Measurements from ENCODE around the gene THAP7. TPM values are rescaled to one million over a fixed set of nuclear protein-coding genes. Genes with fewer than 3 reads are reported as not detected.

Gene THAP7
- total and polyA plus RNA-seq, 2 experiments from 2014 or later: 21.8 to 25.9 TPM

DNA sequence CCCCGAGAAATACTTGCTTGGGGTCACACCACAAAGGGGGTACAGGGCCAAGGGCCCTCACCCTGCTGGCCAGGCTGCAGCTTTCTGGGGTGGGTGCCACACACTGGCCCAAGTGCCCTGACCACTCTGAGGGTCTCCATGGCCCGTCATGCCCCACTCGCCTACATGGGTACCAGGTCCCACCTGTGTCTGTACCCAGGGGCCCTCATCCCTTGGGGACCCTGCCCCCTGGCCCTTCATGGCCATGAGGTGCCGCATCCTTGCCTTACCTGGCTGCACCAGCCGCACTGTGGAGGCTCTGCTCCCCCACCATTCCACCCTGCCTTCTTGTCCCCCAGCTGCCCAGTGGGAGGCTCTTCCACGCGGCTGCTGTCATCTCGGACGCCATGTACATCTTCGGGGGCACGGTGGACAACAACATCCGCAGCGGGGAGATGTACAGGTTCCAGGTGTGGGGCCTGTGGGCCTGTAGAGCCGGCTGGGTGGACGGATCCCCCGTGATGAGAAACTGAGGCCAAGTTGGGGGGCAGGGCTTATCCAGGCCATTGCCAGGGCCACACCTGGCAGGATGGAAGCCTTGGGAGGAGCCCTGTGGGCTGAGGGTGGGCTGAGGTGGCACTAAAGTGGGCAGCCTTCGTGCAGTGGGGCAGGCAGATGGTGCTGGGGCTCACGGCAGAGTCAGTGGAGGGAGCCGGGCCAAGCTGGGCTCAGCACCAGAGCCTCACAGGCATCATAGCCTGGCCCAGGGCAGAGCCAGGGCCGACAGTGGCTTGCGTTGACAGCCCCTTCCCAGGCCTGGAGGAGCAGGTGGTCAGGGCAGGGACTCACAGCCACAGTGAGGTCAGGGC, 9.2 kb downstream of the THAP7 start:
- Histone ChIP-seq H3K4me3 (no peak overlapping the region), H3K27me3 (ENCODE audit: insufficient read depth) (no peaks in the 10 kb centered on the region), H3K27ac (ENCODE audit: low read depth) (no peak overlapping the region), H4K20me1 (replicated peaks; ENCODE audit: insufficient read depth) (no peaks in the 10 kb centered on the region), H3F3A (replicated peaks; ENCODE audit: low read depth) (no peaks in the 10 kb centered on the region), H3K9me2 (ENCODE audit: insufficient read depth) (no peaks in the 10 kb centered on the region), H2AFZ (no peak overlapping the region), H3K36me3 (ENCODE audit: insufficient read depth) (no peaks in the 10 kb centered on the region), H3K4me2 (no peak overlapping the region), H3K4me1 (ENCODE audit: insufficient read depth) (no peaks in the 10 kb centered on the region), H3K79me2 (replicated peaks; ENCODE audit: insufficient read depth) (no peaks in the 10 kb centered on the region)
- ATAC-seq: no peak
- Mint-ChIP-seq H3K36me3 (ENCODE audit: low read depth) (peaks cover 11% of the 10 kb centered on the region; the same call in 2 of the 3 replicates), H3K9me3 (no peaks in the 10 kb centered on the region), H3K4me1 (no peaks in the 10 kb centered on the region; the same call in 2 of the 3 replicates), H3K4me3 (no peak overlapping the region), H3K27me3 (ENCODE audit: insufficient read depth, low read depth, poor library complexity) (peaks cover 6% of the 10 kb centered on the region), H3K27ac (no peak overlapping the region)
- DNase-seq (ENCODE audit: low spot score): no peak
- TF ChIP-seq, protein P1, sequence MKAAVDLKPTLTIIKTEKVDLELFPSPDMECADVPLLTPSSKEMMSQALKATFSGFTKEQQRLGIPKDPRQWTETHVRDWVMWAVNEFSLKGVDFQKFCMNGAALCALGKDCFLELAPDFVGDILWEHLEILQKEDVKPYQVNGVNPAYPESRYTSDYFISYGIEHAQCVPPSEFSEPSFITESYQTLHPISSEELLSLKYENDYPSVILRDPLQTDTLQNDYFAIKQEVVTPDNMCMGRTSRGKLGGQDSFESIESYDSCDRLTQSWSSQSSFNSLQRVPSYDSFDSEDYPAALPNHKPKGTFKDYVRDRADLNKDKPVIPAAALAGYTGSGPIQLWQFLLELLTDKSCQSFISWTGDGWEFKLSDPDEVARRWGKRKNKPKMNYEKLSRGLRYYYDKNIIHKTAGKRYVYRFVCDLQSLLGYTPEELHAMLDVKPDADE (IDR thresholded peaks at IDR 0.05): no peak
- TF ChIP-seq, protein P2, sequence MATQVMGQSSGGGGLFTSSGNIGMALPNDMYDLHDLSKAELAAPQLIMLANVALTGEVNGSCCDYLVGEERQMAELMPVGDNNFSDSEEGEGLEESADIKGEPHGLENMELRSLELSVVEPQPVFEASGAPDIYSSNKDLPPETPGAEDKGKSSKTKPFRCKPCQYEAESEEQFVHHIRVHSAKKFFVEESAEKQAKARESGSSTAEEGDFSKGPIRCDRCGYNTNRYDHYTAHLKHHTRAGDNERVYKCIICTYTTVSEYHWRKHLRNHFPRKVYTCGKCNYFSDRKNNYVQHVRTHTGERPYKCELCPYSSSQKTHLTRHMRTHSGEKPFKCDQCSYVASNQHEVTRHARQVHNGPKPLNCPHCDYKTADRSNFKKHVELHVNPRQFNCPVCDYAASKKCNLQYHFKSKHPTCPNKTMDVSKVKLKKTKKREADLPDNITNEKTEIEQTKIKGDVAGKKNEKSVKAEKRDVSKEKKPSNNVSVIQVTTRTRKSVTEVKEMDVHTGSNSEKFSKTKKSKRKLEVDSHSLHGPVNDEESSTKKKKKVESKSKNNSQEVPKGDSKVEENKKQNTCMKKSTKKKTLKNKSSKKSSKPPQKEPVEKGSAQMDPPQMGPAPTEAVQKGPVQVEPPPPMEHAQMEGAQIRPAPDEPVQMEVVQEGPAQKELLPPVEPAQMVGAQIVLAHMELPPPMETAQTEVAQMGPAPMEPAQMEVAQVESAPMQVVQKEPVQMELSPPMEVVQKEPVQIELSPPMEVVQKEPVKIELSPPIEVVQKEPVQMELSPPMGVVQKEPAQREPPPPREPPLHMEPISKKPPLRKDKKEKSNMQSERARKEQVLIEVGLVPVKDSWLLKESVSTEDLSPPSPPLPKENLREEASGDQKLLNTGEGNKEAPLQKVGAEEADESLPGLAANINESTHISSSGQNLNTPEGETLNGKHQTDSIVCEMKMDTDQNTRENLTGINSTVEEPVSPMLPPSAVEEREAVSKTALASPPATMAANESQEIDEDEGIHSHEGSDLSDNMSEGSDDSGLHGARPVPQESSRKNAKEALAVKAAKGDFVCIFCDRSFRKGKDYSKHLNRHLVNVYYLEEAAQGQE (IDR thresholded peaks at IDR 0.05; ENCODE audit: unreplicated experiment): no peak
- TF ChIP-seq NANOG (IDR thresholded peaks at IDR 0.05; ENCODE audit: borderline replicate concordance): no peak
- no peak for TF ChIP-seq EZH2phosphoT487 (IDR thresholded peaks at IDR 0.05; ENCODE audit: unreplicated experiment)
- TF ChIP-seq ZNF114 (CRISPR knock-in tag; IDR thresholded peaks at IDR 0.05): no peak
- TF ChIP-seq EZH2 (IDR thresholded peaks at IDR 0.05; ENCODE audit: low read depth, unreplicated experiment): no peak
- no peak for TF ChIP-seq JUNB (IDR thresholded peaks at IDR 0.05; ENCODE audit: unreplicated experiment)
- TF ChIP-seq CREB1 (CRISPR knock-in tag; IDR thresholded peaks at IDR 0.05; ENCODE audit: low read depth): no peak

DNA sequence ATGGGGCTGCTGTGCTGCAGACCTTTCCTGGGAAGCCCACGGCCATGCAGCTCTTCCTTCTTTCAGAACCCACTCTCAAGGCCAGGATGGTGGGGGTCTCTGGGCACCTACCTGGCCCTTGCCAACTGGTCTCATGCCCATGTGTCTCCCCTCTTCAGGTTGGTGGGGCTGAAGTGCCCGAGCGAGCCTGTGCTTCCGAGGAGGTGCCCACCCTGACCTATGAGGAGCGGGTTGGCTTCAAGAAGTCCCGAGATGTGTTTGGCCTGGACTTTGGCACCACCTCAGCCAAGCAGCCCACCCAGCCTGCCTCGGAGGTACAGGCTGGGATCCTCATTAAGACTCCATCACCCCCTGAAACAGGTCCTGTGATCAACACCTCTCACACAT, 9.9 kb downstream of the THAP7 start:
- H3K36me3 ChIP-seq (ENCODE audit: insufficient read depth): no peaks in the 10 kb centered on the region
- H3K79me2 ChIP-seq (replicated peaks; ENCODE audit: insufficient read depth): no peaks in the 10 kb centered on the region
- no peaks in the 10 kb centered on the region for H3F3A ChIP-seq (replicated peaks; ENCODE audit: low read depth)
- no peak overlapping the region for H3K27ac Mint-ChIP-seq
- ATAC-seq (no peak), DNase-seq (ENCODE audit: low spot score) (no peak)
- H3K4me3 Mint-ChIP-seq: no peak overlapping the region
- H3K4me1 ChIP-seq (ENCODE audit: insufficient read depth): no peaks in the 10 kb centered on the region
- H4K20me1 ChIP-seq (replicated peaks; ENCODE audit: insufficient read depth): no peaks in the 10 kb centered on the region
- H2AFZ ChIP-seq: no peak overlapping the region
- no peaks in the 10 kb centered on the region for H3K9me2 ChIP-seq (ENCODE audit: insufficient read depth)
- no peaks in the 10 kb centered on the region for H3K9me3 Mint-ChIP-seq
- H3K27me3 Mint-ChIP-seq (ENCODE audit: insufficient read depth, low read depth, poor library complexity): peaks cover 6% of the 10 kb centered on the region
- no peaks in the 10 kb centered on the region; the same call in 2 of the 3 replicates for H3K4me1 Mint-ChIP-seq
- H3K36me3 Mint-ChIP-seq (ENCODE audit: low read depth): peaks cover 11% of the 10 kb centered on the region; the same call in 2 of the 3 replicates
- no peak overlapping the region for H3K4me2 ChIP-seq
- H3K27me3 ChIP-seq (ENCODE audit: insufficient read depth): no peaks in the 10 kb centered on the region
- no peak overlapping the region for H3K27ac ChIP-seq (ENCODE audit: low read depth)
- no peak overlapping the region for H3K4me3 ChIP-seq
- TF ChIP-seq EZH2 (IDR thresholded peaks at IDR 0.05; ENCODE audit: low read depth, unreplicated experiment): no peak
- TF ChIP-seq, protein P3, sequence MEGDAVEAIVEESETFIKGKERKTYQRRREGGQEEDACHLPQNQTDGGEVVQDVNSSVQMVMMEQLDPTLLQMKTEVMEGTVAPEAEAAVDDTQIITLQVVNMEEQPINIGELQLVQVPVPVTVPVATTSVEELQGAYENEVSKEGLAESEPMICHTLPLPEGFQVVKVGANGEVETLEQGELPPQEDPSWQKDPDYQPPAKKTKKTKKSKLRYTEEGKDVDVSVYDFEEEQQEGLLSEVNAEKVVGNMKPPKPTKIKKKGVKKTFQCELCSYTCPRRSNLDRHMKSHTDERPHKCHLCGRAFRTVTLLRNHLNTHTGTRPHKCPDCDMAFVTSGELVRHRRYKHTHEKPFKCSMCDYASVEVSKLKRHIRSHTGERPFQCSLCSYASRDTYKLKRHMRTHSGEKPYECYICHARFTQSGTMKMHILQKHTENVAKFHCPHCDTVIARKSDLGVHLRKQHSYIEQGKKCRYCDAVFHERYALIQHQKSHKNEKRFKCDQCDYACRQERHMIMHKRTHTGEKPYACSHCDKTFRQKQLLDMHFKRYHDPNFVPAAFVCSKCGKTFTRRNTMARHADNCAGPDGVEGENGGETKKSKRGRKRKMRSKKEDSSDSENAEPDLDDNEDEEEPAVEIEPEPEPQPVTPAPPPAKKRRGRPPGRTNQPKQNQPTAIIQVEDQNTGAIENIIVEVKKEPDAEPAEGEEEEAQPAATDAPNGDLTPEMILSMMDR (conservative IDR thresholded peaks at IDR 0.05; ENCODE audit: low read depth in 2 of 2): no peak
- no peak for TF ChIP-seq JUNB (IDR thresholded peaks at IDR 0.05; ENCODE audit: unreplicated experiment)
